Endothelial cell of umbilical vein (primary cell): Measurements from ENCODE around the gene KLK3. TPM values are rescaled to one million over a fixed set of nuclear protein-coding genes. Genes with fewer than 3 reads are reported as not detected.

ENCODE experiments used
- BruUV-seq: library from RNA; stranded (reverse); fragments of 400-500 nt; replicated peaks from 2 replicates; lab custom pipeline; 2021; lab: Mats Ljungman, UMichigan
- CTCF ChIA-PET: fragments of 300-600, 350-600 bp; sonication (Branson Sonifier 250); formaldehyde crosslinking; loops from one replicate; lab custom pipeline; 2021; ENCODE audit warnings: antibody characterized with exemption, inconsistent platforms; lab: Charles Lee
- POLR2A ChIA-PET: fragments of 300-600, 350-600 bp; sonication (Branson Sonifier 250); formaldehyde crosslinking; loops from one replicate; lab custom pipeline; 2021; ENCODE audit warnings: antibody characterized with exemption, inconsistent platforms; lab: Charles Lee
- DNase-seq: peaks from one replicate; pipeline ENCODE4 v3.0.0-alpha.2; 2011; ENCODE audit warnings: low read depth, low spot score
- FAIRE-seq: peaks from 2 replicates; lab custom pipeline; 2011; peaks lifted over from hg19 to GRCh38; lab: Jason Lieb, UNC
- H2AFZ ChIP-seq: 2 replicates; pipeline ENCODE4 v1.6.0; 2012; ENCODE audit warnings: low read depth, low read length, control low read depth, inconsistent platforms
- H3K27ac ChIP-seq: 2 replicates; pipeline ENCODE4 v1.5.1; 2011; ENCODE audit warnings: low read depth, mild to moderate bottlenecking, control low read depth, low read length, moderate library complexity; ENCODE audit not compliant: insufficient read depth
- H3K27me3 ChIP-seq, 2 experiments: 2 replicates each; pipeline versions ENCODE4 v1.6.0 to v1.6.1; 2011; ENCODE audit warnings: low read length in 2 of 2, mixed read lengths in 1 of 2; ENCODE audit not compliant: control insufficient read depth in 2 of 2, insufficient read depth in 2 of 2
- H3K36me3 ChIP-seq, 2 experiments: 2 replicates in 1 of 2; 3 replicates in 1 of 2; pipeline ENCODE4 v1.5.1; 2011; ENCODE audit warnings: low read length in 2 of 2, mild to moderate bottlenecking in 1 of 2, moderate library complexity in 1 of 2; ENCODE audit not compliant: control insufficient read depth in 2 of 2, insufficient read depth in 2 of 2; ENCODE audit errors: extremely low read depth in 1 of 2
- H3K4me1 ChIP-seq: 3 replicates; pipeline ENCODE4 v1.5.1; 2011; ENCODE audit warnings: mild to moderate bottlenecking, low read length; ENCODE audit not compliant: control insufficient read depth, insufficient read depth; ENCODE audit errors: extremely low read depth
- H3K4me2 ChIP-seq: 2 replicates; pipeline ENCODE4 v1.6.1; 2011; ENCODE audit warnings: low read length, control low read depth, mixed read lengths; ENCODE audit not compliant: insufficient read depth
- H3K4me3 ChIP-seq, 3 experiments: fragments of 200-600 bp in 1 of 3; sonication (generic), shearing (Covaris generic) in 1 of 3; replicated peaks in 1 of 3; 2 replicates each; pipeline ENCODE4 v1.5.1; 2011 to 2016; ENCODE audit warnings: control low read depth in 3 of 3, low read length in 3 of 3, mild to moderate bottlenecking in 2 of 3, inconsistent platforms in 1 of 3, low read depth in 1 of 3, moderate library complexity in 1 of 3; ENCODE audit not compliant: insufficient read depth in 1 of 3
- H3K79me2 ChIP-seq: 2 replicates; pipeline ENCODE4 v1.6.0; 2012; ENCODE audit warnings: low read length, inconsistent platforms; ENCODE audit not compliant: control insufficient read depth, insufficient read depth
- H3K9ac ChIP-seq: replicated peaks from 2 replicates; pipeline ENCODE3; 2011; ENCODE audit warnings: low read length, control low read depth; ENCODE audit not compliant: insufficient read depth; ENCODE audit errors: extremely low read depth
- H3K9me1 ChIP-seq: replicated peaks from 3 replicates; pipeline ENCODE4 v1.6.0; 2011; ENCODE audit warnings: mild to moderate bottlenecking, low read length; ENCODE audit not compliant: control insufficient read depth, insufficient read depth; ENCODE audit errors: extremely low read depth
- H3K9me3 ChIP-seq: replicated peaks from 2 replicates; pipeline ENCODE4 v1.5.1; 2012; ENCODE audit warnings: low read length, inconsistent platforms; ENCODE audit not compliant: control insufficient read depth, insufficient read depth
- H4K20me1 ChIP-seq: replicated peaks from 2 replicates; pipeline ENCODE3; 2011; ENCODE audit warnings: mild to moderate bottlenecking, low read length; ENCODE audit not compliant: control insufficient read depth, insufficient read depth; ENCODE audit errors: extremely low read depth
- CTCF ChIP-seq, 2 donors: IDR thresholded peaks; 1 replicate in 1 of 2; 2 replicates in 1 of 2; pipeline ENCODE4 v1.5.1; 2011; ENCODE audit warnings: low read length in 2 of 2, mild to moderate bottlenecking in 2 of 2, moderate library complexity in 2 of 2, control low read depth in 1 of 2, inconsistent platforms in 1 of 2, low read depth in 1 of 2; ENCODE audit not compliant: insufficient read depth in 1 of 2; ENCODE audit errors: extremely low read depth in 1 of 2
- EZH2 ChIP-seq: IDR thresholded peaks from 2 replicates; pipeline ENCODE4 v1.6.1; 2012; ENCODE audit warnings: borderline replicate concordance, low read depth, mild to moderate bottlenecking, moderate library complexity, low read length, inconsistent platforms; ENCODE audit not compliant: severe bottlenecking
- FOS ChIP-seq: IDR thresholded peaks from 2 replicates; pipeline ENCODE4 v1.6.1; 2011; ENCODE audit warnings: mild to moderate bottlenecking, low read length, moderate library complexity, borderline replicate concordance; ENCODE audit not compliant: insufficient read depth
- GATA2 ChIP-seq: IDR thresholded peaks from 2 replicates; pipeline ENCODE4 v1.7.0; 2011; ENCODE audit warnings: low read depth, mild to moderate bottlenecking, moderate library complexity, mixed read lengths, low read length; ENCODE audit not compliant: insufficient read length, insufficient read depth
- JUN ChIP-seq: IDR thresholded peaks from 2 replicates; pipeline ENCODE4 v1.6.1; 2011; ENCODE audit warnings: borderline replicate concordance, low read depth; ENCODE audit not compliant: insufficient read length, insufficient read depth
- MAX ChIP-seq: IDR thresholded peaks from 2 replicates; pipeline ENCODE4 v1.6.1; 2011; ENCODE audit not compliant: insufficient read depth, insufficient read length
- MYC ChIP-seq: IDR thresholded peaks from one replicate; pipeline ENCODE4 v1.6.1; 2011; ENCODE audit warnings: mild to moderate bottlenecking, low read depth, low read length
- POLR2A ChIP-seq: IDR thresholded peaks from 2 replicates; pipeline ENCODE4 v1.6.1; 2012; ENCODE audit warnings: low read depth, mild to moderate bottlenecking, control low read depth, low read length
- POLR2AphosphoS5 ChIP-seq: IDR thresholded peaks from 2 replicates; pipeline ENCODE4 v1.6.1; 2012; ENCODE audit warnings: low read depth, mild to moderate bottlenecking, control low read depth, low read length, moderate library complexity; ENCODE audit not compliant: insufficient read depth
- dilution Hi-C: fragments of 300-500 bp; cut with MboI; formaldehyde crosslinking; loops from one replicate; pipeline ENCODE4 v1.15.0; 2019; ENCODE audit warnings: low sequenced_read_pairs; ENCODE audit not compliant: extremely low pct_ligation_motif_present
- intact Hi-C: fragments of 100-400 bp; cut with micrococcal nuclease; formaldehyde crosslinking; loops from one replicate; pipeline ENCODE4 v1.10.0; 2022
- polyA plus RNA-seq, 4 experiments: library from polyadenylated mRNA; depleted of rRNA in 3 of 4; stranded (reverse) in 3 of 4; unstranded in 1 of 4; fragments of >200 nt; gene quantifications; 2 replicates each; pipeline versions ENCODE4 v1.2.1 to v1.2.3, GENCODE V29; 2011 to 2012; ENCODE audit warnings: missing spikeins in 1 of 4
- total RNA-seq: library from RNA; stranded (reverse); gene quantifications from 2 replicates; pipeline ENCODE4 v1.2.3, GENCODE V29; 2021

The KLK3 gene
- total and polyA plus RNA-seq, 2 donors (not counting 3 experiments of a cell fraction or from before 2014, with no cell fraction given), result not detected

GRCh38 chr19:50827476-50827875 is 27.2 kb upstream of the KLK3 start:
- Histone ChIP-seq H3K9me1 (no peaks in the 10 kb centered on the region), H3K4me3 (no peak overlapping the region), H3K4me1 (no peaks in the 10 kb centered on the region), H3K4me2 (no peak overlapping the region), H2AFZ (no peak overlapping the region), H3K27me3 (no peaks in the 10 kb centered on the region), H3K79me2 (no peaks in the 10 kb centered on the region), H3K27ac (no peak overlapping the region), H4K20me1 (no peaks in the 10 kb centered on the region), H3K36me3 (no peaks in the 10 kb centered on the region), H3K9ac (no peak overlapping the region), H3K9me3 (no peaks in the 10 kb centered on the region)
- no TSS peak for BruUV-seq
- DNase-seq (no peak), FAIRE-seq (no peak)
- ChIA-PET POLR2A (no interaction called here), CTCF (no interaction called here)
- intact Hi-C loops (no loop called here), dilution Hi-C loops (no loop called here)
- TF ChIP-seq MYC, result no peak
- no peak for TF ChIP-seq POLR2AphosphoS5
- TF ChIP-seq FOS, result no peak
- TF ChIP-seq JUN, result no peak
- TF ChIP-seq GATA2, result no peak
- no peak for TF ChIP-seq POLR2A
- TF ChIP-seq MAX, result no peak
- no peak for TF ChIP-seq EZH2
- no peak for TF ChIP-seq CTCF (IDR thresholded peaks at IDR 0.05; ENCODE audit: extremely low read depth in 1 of 2, insufficient read depth in 1 of 2, low read depth in 1 of 2, low read length in 2 of 2)
